ENCODE data around the gene ZNF655. TPM values are rescaled to one million over a fixed set of nuclear protein-coding genes. Genes with fewer than 3 reads are reported as not detected.
"Not testable (repeated sequence)": the region's sequence is repeated elsewhere in the genome, so short reads cannot be mapped to it uniquely, and the experiment has no call there.

Gene ZNF655
- total RNA-seq, 4 donors from 2014 or later: 153 to 304 (median 226) TPM

DNA sequence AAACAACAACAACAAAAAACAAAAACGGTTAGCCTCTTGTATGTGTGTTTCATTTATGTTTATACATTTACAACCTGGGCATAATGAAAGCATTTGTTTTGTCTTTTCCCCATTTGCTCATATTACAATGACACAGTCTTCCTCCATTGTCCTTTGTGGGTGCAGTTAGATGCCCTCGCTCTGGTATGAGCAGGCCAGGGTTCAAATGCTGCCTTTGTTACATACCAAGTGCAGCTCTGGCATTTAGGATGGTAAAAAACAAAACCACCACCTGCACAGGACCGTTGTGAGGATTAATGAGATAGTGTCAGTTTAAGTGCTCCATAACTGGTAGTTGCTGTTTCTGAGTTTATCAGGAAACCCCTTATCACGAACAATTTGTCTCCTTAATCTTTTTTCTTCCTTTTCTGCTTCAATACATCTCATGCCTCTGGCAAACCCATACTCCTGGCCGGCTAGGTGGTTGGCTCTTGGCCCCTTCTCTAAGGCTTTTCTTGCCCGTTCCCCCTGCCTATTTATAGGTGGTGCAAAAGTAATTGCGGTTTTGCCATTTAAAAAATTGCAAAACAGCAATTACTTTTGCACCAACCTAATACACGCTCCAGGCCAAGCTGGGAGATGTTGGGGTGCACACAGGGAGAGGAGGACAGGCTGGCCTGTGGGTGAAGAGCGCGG is 21.0 kb downstream of the ZNF655 start:
- peak overlapping the region in 3 of 4 donors; percentile 41 to 72 (median 48) for H3K4me3 ChIP-seq
- no peak for DNase-seq
- no peak for TF ChIP-seq EP300 (IDR thresholded peaks at IDR 0.05; ENCODE audit: low read depth)
- no peak for TF ChIP-seq POLR2A (IDR thresholded peaks at IDR 0.05)
- TF ChIP-seq, protein P1, sequence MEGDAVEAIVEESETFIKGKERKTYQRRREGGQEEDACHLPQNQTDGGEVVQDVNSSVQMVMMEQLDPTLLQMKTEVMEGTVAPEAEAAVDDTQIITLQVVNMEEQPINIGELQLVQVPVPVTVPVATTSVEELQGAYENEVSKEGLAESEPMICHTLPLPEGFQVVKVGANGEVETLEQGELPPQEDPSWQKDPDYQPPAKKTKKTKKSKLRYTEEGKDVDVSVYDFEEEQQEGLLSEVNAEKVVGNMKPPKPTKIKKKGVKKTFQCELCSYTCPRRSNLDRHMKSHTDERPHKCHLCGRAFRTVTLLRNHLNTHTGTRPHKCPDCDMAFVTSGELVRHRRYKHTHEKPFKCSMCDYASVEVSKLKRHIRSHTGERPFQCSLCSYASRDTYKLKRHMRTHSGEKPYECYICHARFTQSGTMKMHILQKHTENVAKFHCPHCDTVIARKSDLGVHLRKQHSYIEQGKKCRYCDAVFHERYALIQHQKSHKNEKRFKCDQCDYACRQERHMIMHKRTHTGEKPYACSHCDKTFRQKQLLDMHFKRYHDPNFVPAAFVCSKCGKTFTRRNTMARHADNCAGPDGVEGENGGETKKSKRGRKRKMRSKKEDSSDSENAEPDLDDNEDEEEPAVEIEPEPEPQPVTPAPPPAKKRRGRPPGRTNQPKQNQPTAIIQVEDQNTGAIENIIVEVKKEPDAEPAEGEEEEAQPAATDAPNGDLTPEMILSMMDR (IDR thresholded peaks at IDR 0.05): no peak
- TF ChIP-seq POLR2AphosphoS5 (IDR thresholded peaks at IDR 0.05): no peak

DNA sequence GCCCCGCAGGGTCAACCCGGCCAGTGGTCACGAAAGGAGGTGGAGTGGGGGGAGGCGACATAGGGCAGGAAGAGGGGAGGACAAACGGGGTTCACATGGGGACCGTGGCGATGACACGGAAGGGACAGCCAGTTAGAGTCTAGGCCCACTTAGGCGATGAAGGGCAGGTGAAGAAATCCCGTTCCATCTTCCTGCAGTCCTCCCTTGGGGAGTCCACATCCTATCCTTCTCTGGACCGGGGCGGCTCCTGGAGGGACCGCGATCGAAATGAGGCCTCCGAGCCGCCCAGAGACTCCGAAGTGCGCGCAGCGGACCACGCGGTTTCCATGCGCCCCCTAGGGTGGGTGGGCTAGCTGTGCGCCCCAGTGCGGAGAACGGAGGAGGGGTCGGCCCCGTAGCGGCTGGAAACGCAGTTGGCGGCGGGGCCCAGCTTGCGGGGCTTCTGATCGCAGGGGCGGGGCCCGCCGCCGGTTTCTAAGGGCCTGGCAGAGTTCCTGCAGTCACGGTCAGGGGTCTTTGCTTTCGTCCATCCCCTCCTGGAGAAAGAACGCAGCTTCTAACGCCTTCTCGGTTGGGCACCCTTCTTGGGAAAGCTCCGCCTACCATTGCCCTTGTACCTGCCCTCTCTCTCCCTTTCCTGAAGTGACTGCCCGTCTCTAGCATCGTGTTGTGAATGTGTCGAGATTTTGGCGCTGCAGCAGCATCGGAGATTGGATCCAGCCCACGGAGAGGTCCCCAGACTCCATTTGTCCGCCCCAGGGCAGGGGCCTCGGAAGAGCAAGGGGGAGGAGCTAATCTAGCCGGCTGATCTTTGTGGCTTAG is 21.7 kb downstream of the ZNF655 start:
- Histone ChIP-seq H3K9me3 (no peaks in the 10 kb centered on the region), H3K4me1 (peaks cover 0 to 15% (median 10%) of the 10 kb centered on the region in 4 donors), H3K4me3 (peak overlapping the region; percentile 41 to 72 (median 45)), H3K27ac (peak overlapping the region in 3 of 4 donors; percentile 21 to 49 (median 32)), H3K36me3 (no peaks in the 10 kb centered on the region), H3K27me3 (no peaks in the 10 kb centered on the region)
- peak; percentile 34 for DNase-seq
- TF ChIP-seq, protein P1 (IDR thresholded peaks at IDR 0.05): peak in 2 of 5 experiments; percentile 12 to 21
- no peak for TF ChIP-seq POLR2AphosphoS5 (IDR thresholded peaks at IDR 0.05)
- intact Hi-C loops (cut with DNase I; ENCODE audit: low total_unique reads) (no loop called here), in situ Hi-C loops (cut with MboI; ENCODE audit: low pct_ligation_motif_present in 1 of 4, low pct_unique_long_range_greater_than_20kb in 1 of 4, low sequenced_read_pairs in 3 of 4) (no loop called here)
- WGBS, 2 donors (ENCODE audit: low coverage in 1 of 2): 5 to 15% methylated on average over 10 to 53 of the region's 54 CpGs

More for the DNA sequence above, 21.0 kb downstream of the ZNF655 start:
- intact Hi-C loops (cut with DNase I; ENCODE audit: low total_unique reads) (no loop called here), in situ Hi-C loops (cut with MboI; ENCODE audit: low pct_ligation_motif_present in 1 of 4, low pct_unique_long_range_greater_than_20kb in 1 of 4, low sequenced_read_pairs in 3 of 4) (no loop called here)
- Histone ChIP-seq H3K4me1 (peaks cover 0 to 15% (median 10%) of the 10 kb centered on the region in 4 donors), H3K36me3 (no peaks in the 10 kb centered on the region), H3K27ac (no peak overlapping the region), H3K9me3 (no peaks in the 10 kb centered on the region), H3K27me3 (no peaks in the 10 kb centered on the region)
- 56 to 62% methylated on average over 8 to 10 of the region's 10 CpGs for WGBS, 2 donors (ENCODE audit: low coverage in 1 of 2)

DNA sequence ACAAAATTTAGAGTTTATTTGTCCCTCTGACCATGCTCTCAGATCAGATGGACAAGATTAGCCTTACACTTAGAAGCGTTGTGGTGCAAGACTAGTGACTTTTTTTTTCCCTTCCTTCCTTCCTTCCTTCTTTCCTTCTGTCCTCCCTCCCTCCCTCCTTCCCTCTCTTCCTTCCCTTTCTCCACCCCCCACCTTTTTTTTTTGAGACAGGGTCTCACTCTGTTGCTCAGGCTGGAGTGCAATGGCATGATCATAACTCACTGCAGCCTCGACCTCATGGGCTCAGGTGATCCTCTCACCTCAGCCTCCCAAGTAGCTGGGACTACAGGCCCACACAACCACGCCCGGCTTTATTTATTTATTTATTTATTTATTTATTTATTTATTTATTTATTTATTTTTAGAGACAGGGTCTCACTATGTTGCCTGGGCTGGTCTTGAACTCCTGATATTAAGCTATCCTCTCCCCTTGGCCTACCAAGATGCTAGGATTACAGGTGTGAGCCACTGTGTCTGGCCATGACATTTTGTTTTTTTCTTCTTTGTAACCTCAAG is 22.4 kb downstream of the ZNF655 start:
- WGBS, 2 donors (ENCODE audit: low coverage in 1 of 2): 49 to 76% methylated on average over 3 to 4 of the region's 4 CpGs
- Histone ChIP-seq H3K4me3 (peak overlapping the region; percentile 41 to 72 (median 45)), H3K27ac (peak overlapping the region in 3 of 4 donors; percentile 21 to 49 (median 32))

DNA sequence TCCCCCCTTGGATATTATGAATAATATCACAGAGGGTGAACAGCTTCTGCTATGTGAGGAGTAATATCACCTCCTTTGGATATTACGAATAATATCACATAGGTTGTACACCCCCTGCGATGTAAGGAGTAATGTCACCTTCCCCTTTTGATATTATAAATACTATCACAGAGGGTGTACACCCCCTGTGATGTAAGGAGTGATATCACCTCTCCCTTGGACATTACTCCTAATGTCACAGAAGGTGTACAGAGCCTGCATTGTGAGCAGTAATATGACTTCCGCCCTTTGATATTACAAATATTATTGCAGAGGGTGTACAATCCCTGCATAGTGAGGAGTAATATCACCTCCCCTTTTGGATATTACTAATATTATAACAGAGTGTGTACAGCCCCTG is 30.4 kb downstream of the ZNF655 start:
- Histone ChIP-seq H3K4me1 (no peaks in the 10 kb centered on the region), H3K27me3 (no peaks in the 10 kb centered on the region), H3K4me3 (no peak overlapping the region), H3K36me3 (no peaks in the 10 kb centered on the region), H3K9me3 (no peaks in the 10 kb centered on the region), H3K27ac (no peak overlapping the region)
- intact Hi-C loops (cut with DNase I; ENCODE audit: low total_unique reads) (no loop called here), in situ Hi-C loops (cut with MboI; ENCODE audit: low pct_ligation_motif_present in 1 of 4, low pct_unique_long_range_greater_than_20kb in 1 of 4, low sequenced_read_pairs in 3 of 4) (no loop called here)
- 82 to 83% methylated on average over 3 of the region's 3 CpGs for WGBS, 2 donors (ENCODE audit: low coverage in 1 of 2)
- TF ChIP-seq POLR2AphosphoS5 (IDR thresholded peaks at IDR 0.05) (no peak), EP300 (IDR thresholded peaks at IDR 0.05; ENCODE audit: low read depth) (no peak), POLR2A (IDR thresholded peaks at IDR 0.05) (no peak)
- TF ChIP-seq, protein P1 (IDR thresholded peaks at IDR 0.05): no peak
- DNase-seq: no peak

More for the DNA sequence above, 22.4 kb downstream of the ZNF655 start:
- in situ Hi-C loops (cut with MboI; ENCODE audit: low pct_ligation_motif_present in 1 of 4, low pct_unique_long_range_greater_than_20kb in 1 of 4, low sequenced_read_pairs in 3 of 4); intact Hi-C loops (cut with DNase I; ENCODE audit: low total_unique reads); H3K9me3 ChIP-seq; H3K36me3 ChIP-seq; H3K27me3 ChIP-seq; DNase-seq: not testable (repeated sequence)
- H3K4me1 ChIP-seq: peaks cover 0 to 15% (median 10%) of the 10 kb centered on the region in 4 donors

All from transverse colon (tissue), 4 donors.